Body of pancreas (tissue), 4 donors: ENCODE data around the gene TOMM5. TPM values are rescaled to one million over a fixed set of nuclear protein-coding genes. Genes with fewer than 3 reads are reported as not detected.

Source experiments
- ATAC-seq: fragments of 150-250 bp; one replicate; pipeline ENCODE4 v1.9.1; 2016
- DNase-seq, 4 donors: peaks; one replicate each; pipeline ENCODE4 v3.0.0-alpha.2; 2019
- H3K27ac ChIP-seq, 4 donors: fragments of 200-600 bp; sonication (generic); 1 replicate in 3 of 4; 2 replicates in 1 of 4; pipeline versions ENCODE4 v1.5.1 to v1.6.1; 2016 to 2019; ENCODE audit warnings: mild to moderate bottlenecking in 1 of 4, mixed read lengths in 1 of 4, moderate library complexity in 1 of 4
- H3K27me3 ChIP-seq, 2 donors: fragments of 200-600 bp; sonication (generic); one replicate each; pipeline ENCODE4 v1.6.0; 2016; ENCODE audit warnings: mild to moderate bottlenecking in 1 of 2
- H3K36me3 ChIP-seq, 2 donors: fragments of 200-600 bp; sonication (generic); replicated peaks in 1 of 2; 2 replicates each; pipeline ENCODE4 v1.5.1; 2016; ENCODE audit warnings: low read depth in 2 of 2; ENCODE audit not compliant: insufficient read depth in 1 of 2
- H3K4me1 ChIP-seq: fragments of 200-600 bp; sonication (generic); one replicate; pipeline ENCODE4 v1.6.0; 2016
- H3K4me3 ChIP-seq, 2 donors: fragments of 200-600 bp; sonication (generic); 1 replicate in 1 of 2; 2 replicates in 1 of 2; pipeline ENCODE4 v1.5.1; 2016 to 2019
- H3K9me3 ChIP-seq, 3 donors: fragments of 200-600 bp; sonication (generic); 1 replicate in 2 of 3; 2 replicates in 1 of 3; pipeline ENCODE4 v1.5.1; 2016
- CTCF ChIP-seq, 7 experiments: fragments of 450-650 bp in 4 of 7; fragments of 200-600 bp in 3 of 7; sonication (generic) in 3 of 7; IDR thresholded peaks; one replicate each; pipeline ENCODE4 v1.5.1; 2016 to 2019; ENCODE audit warnings: antibody characterized with exemption in 7 of 7
- POLR2A ChIP-seq, 3 donors: fragments of 450-650 bp; IDR thresholded peaks; one replicate each; pipeline ENCODE4 v1.6.1; 2016; ENCODE audit warnings: antibody characterized with exemption in 3 of 3, mild to moderate bottlenecking in 2 of 3
- WGBS, 2 donors: methylation state at CpG; one replicate each; pipeline ENCODE4 v1.1.5; 2017; 5-methylcytosine and 5-hydroxymethylcytosine counted together
- intact Hi-C: fragments of 100-400 bp; cut with DNase I; formaldehyde crosslinking; loops from one replicate; pipeline ENCODE4 v1.15.1; 2023
- total RNA-seq, 2 donors: library from RNA; depleted of rRNA; stranded (reverse); fragments of >200 nt; gene quantifications; one replicate each; pipeline ENCODE4 v1.1.0, GENCODE V29; 2016

Gene TOMM5
- total RNA-seq, 2 donors from 2014 or later: 37.6 to 48.8 TPM

DNA sequence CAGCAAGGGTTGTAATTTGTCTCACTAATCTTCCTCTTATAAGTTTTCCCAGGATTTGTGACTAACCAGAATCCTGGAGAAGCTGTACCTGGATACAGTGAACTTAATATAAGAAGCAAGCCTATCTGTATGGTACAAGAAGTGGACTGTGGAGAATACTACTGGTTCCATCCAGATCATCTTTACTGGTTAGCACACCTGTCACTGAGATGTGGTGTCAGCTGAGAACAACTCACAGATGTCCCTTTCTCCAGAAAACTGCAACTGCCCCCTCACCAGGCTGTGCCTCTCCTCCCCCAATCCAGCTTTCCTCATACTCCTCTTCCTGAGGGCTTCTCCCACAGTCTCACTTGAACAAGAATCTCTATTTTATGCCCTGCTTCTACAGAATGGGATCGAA, 21.1 kb downstream of the TOMM5 start:
- no peaks in the 10 kb centered on the region for H3K9me3 ChIP-seq
- TF ChIP-seq POLR2A (IDR thresholded peaks at IDR 0.05): no peak
- TF ChIP-seq CTCF (IDR thresholded peaks at IDR 0.05): no peak
- H3K36me3 ChIP-seq: no peaks in the 10 kb centered on the region
- H3K4me3 ChIP-seq: no peak overlapping the region
- WGBS, 2 donors: 85 to 100% methylated on average over 1 of the region's 1 CpG
- no peaks in the 10 kb centered on the region for H3K27me3 ChIP-seq
- H3K27ac ChIP-seq: no peak overlapping the region
- no peak for DNase-seq
- ATAC-seq: no peak
- intact Hi-C loops: no loop called here
- H3K4me1 ChIP-seq: peaks cover 35% of the 10 kb centered on the region

DNA sequence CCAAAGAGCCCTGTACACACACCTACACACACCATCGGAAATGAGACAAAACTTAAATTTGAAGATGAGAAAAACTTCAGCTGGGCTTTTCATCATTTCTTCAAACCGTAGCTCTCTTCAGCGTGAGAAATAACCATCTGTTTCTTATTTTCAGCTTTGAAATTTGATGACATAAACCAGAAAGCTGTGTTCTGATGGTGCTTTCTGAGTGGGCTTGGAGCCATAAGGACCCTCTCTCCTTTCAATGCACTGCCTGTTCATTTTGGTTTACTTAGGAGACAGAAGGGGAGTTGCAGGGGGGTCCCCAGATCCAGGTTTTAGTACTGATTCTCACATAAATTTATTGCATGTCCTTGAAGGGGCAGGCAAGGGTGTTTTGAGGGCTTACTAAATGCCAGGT, 25.7 kb downstream of the TOMM5 start:
- no peak overlapping the region for H3K4me3 ChIP-seq
- no peaks in the 10 kb centered on the region for H3K27me3 ChIP-seq
- 27 to 38% methylated on average over 3 of the region's 3 CpGs for WGBS, 2 donors
- H3K4me1 ChIP-seq: peaks cover 29% of the 10 kb centered on the region
- no peaks in the 10 kb centered on the region for H3K36me3 ChIP-seq
- H3K27ac ChIP-seq: peak overlapping the region in 3 of 4 donors; percentile 69 to 76 (median 76)
- DNase-seq (peak in 2 of 4 donors; percentile 3 to 20), ATAC-seq (peak; percentile 76)
- peaks cover 0 to 3% (median 0%) of the 10 kb centered on the region in 3 donors for H3K9me3 ChIP-seq
- TF ChIP-seq CTCF (IDR thresholded peaks at IDR 0.05) (no peak), POLR2A (IDR thresholded peaks at IDR 0.05) (no peak)
- intact Hi-C loops: no loop called here

DNA sequence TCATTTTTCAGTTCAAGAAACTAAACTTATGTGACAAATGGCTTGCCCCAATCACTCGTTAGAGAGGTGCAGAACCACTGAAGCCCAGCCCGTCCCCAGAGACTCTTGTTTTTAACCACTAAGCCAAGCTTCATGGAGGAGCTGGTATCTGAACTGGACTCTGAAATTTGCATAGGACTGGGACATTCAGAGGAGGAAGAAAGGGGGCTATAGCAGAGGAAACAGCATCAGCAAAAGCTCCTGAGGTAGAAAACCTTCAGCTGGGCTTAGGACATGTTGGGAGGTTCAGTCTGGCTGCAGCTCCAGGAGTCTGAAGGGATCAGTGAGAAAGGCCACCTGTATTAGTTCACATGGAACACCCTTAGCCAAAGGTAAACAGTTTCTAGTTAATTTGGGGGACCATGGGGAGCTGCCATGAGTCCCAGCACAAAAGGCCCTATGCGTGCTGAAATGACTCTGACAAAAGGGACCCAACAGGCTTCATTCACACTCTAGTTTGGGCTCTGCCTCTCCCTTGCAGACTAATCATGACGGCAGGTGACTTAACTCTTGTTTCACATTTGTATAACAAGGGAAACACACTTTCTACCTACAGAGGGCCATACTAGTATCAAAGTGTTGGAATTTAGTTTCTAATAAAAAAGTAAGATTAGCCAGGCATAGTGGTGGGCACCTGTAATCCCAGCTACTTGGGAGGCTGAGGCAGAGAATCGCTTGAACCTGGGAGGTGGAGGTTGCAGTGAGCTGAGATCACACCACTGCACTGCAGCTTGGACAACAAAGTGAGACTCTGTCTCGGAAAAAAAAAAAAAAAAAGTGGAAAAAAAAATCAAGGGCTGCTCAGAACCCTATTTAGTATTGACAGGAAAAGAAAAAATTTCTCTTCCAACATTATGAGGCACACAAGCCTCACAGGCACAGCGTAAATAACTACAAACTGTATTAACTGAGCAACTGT, 26.5 kb downstream of the TOMM5 start:
- 36 to 37% methylated on average over 6 to 7 of the region's 7 CpGs for WGBS, 2 donors
- Histone ChIP-seq H3K27ac (peak overlapping the region; percentile 48 to 76 (median 72)), H3K4me3 (no peak overlapping the region), H3K9me3 (peaks cover 0 to 3% (median 0%) of the 10 kb centered on the region in 3 donors), H3K36me3 (no peaks in the 10 kb centered on the region), H3K27me3 (no peaks in the 10 kb centered on the region), H3K4me1 (peaks cover 29% of the 10 kb centered on the region)
- intact Hi-C loops: no loop called here
- TF ChIP-seq CTCF (IDR thresholded peaks at IDR 0.05) (peak in 2 of 7 experiments; percentile 5 to 13), POLR2A (IDR thresholded peaks at IDR 0.05) (no peak)
- DNase-seq (peak in 3 of 4 donors; percentile 32 to 49 (median 39)), ATAC-seq (peak; percentile 61)

DNA sequence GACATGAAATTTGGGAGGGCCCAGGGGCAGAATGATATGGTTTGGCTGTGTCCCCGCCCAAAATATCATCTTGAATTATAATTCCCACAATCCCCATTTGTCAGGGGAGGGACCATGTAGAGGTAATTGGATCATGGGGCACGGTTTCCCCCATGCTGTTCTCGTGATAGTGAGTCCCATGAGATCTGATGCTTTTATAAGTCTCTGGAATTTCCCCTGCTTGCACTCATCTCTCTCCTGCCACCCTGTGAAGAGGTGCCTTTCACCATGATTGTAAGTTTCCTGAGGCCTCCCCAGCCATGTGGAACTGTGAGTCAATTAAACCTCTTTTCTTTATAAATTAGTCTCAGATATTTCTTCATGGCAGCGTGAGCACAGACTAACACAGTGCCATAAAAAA, 27.5 kb downstream of the TOMM5 start:
- Histone ChIP-seq H3K9me3 (peaks cover 0 to 3% (median 0%) of the 10 kb centered on the region in 3 donors), H3K4me3 (no peak overlapping the region), H3K4me1 (peaks cover 29% of the 10 kb centered on the region), H3K27me3 (no peaks in the 10 kb centered on the region), H3K36me3 (no peaks in the 10 kb centered on the region), H3K27ac (peak overlapping the region in 3 of 4 donors; percentile 69 to 76 (median 76))
- WGBS, 2 donors: 77 to 94% methylated on average over 4 of the region's 4 CpGs
- intact Hi-C loops: no loop called here
- ATAC-seq (no peak), DNase-seq (no peak)
- TF ChIP-seq POLR2A (IDR thresholded peaks at IDR 0.05) (no peak), CTCF (IDR thresholded peaks at IDR 0.05) (no peak)
